Adrenal gland (tissue), 12 donors: ENCODE measurements around the gene MLST8. TPM values are rescaled to one million over a fixed set of nuclear protein-coding genes. Genes with fewer than 3 reads are reported as not detected.

Source experiments
- DNase-seq, 7 donors: peaks; one replicate each; pipeline ENCODE4 v3.0.0-alpha.2; 2019 to 2020
- H3K27ac ChIP-seq, 5 donors: fragments of 200-600 bp; sonication (generic) in 4 of 5; 1 replicate in 3 of 5; 2 replicates in 2 of 5; pipeline versions ENCODE4 v1.5.1 to v1.8.0; 2016 to 2020; ENCODE audit warnings: mild to moderate bottlenecking in 1 of 5
- H3K27me3 ChIP-seq: fragments of 200-600 bp; 2 replicates; pipeline ENCODE4 v1.8.0; 2021
- H3K36me3 ChIP-seq, 2 donors: fragments of 200-600 bp; replicated peaks in 1 of 2; 1 replicate in 1 of 2; 2 replicates in 1 of 2; pipeline versions ENCODE4 v1.5.1 to v1.8.0; 2018 to 2022
- H3K4me1 ChIP-seq, 2 donors: fragments of 200-600 bp; replicated peaks in 1 of 2; 1 replicate in 1 of 2; 2 replicates in 1 of 2; pipeline versions ENCODE4 v1.5.1 to v1.8.0; 2018 to 2021
- H3K4me3 ChIP-seq, 4 donors: fragments of 200-600 bp; sonication (generic) in 3 of 4; one replicate each; pipeline ENCODE4 v1.5.1; 2016 to 2018
- H3K9me3 ChIP-seq, 3 donors: fragments of 200-600 bp; sonication (generic) in 1 of 3; replicated peaks in 1 of 3; 1 replicate in 2 of 3; 2 replicates in 1 of 3; pipeline versions ENCODE4 v1.5.1 to v1.8.0; 2016 to 2021
- POLR2A ChIP-seq, 2 donors: fragments of 450-650 bp; IDR thresholded peaks; one replicate each; pipeline ENCODE4 v1.6.1; 2017; ENCODE audit warnings: antibody characterized with exemption in 2 of 2, mild to moderate bottlenecking in 2 of 2, moderate library complexity in 1 of 2
- WGBS, 4 donors: extraction: QIAGEN DNeasy Blood & Tissue Kit in 2 of 4; methylation state at CpG; one replicate each; pipeline versions ENCODE4 v1.1.5 to v1.1.7; 2013 to 2017; 5-methylcytosine and 5-hydroxymethylcytosine counted together
- intact Hi-C, 2 donors: fragments of 100-400 bp; cut with DNase I; formaldehyde crosslinking; loops; one replicate each; pipeline versions ENCODE4 v1.14.1 to v1.15.0; 2022 to 2023
- polyA plus RNA-seq, 3 donors: library from polyadenylated mRNA; stranded (reverse); fragments of 200-250 nt in 2 of 3; fragments of 350-450 nt in 1 of 3; fragmentation: Illumina TruSeq in 1 of 3; extraction: RNeasy Lipid Tissue Mini Kit (QIAGEN cat#74804) in 1 of 3; gene quantifications; one replicate each; pipeline ENCODE4 v1.2.3, GENCODE V29; 2013 to 2014
- total RNA-seq, 9 donors: library from RNA; depleted of rRNA in 4 of 9; stranded (reverse); fragments of >200 nt in 4 of 9; fragments of 120-200 nt in 1 of 9; fragmentation: NEBNext Ultra II Directional in 1 of 9; extraction: Animal tissue kit (Norgen Biotek cat#: 25700) in 1 of 9; gene quantifications; one replicate each; pipeline versions ENCODE4 v1.1.0 to v1.2.4, GENCODE V29; 2013 to 2023
- TF ChIP-seq, protein P1 (sequence below), 6 experiments: fragments of 450-650 bp in 4 of 6; fragments of 200-600 bp in 2 of 6; sonication (generic) in 1 of 6; IDR thresholded peaks; 1 replicate in 5 of 6; 2 replicates in 1 of 6; pipeline versions ENCODE4 v1.5.1 to v1.8.0; 2016 to 2021; ENCODE audit warnings: antibody characterized with exemption in 6 of 6, mild to moderate bottlenecking in 2 of 6, moderate library complexity in 1 of 6
- donor health status: healthy with polysubstance abuse.
- donor health status: Bipolar disorder and iron deficiency.
- donor health status: DM: yes; HTN: yes; CAD: no.
- donor health status: DM: no; HTN: no; CAD: no.
- donor health status: DM: no; HTN: no; CAD: no.
- donor health status: DM: yes; HTN: yes; CAD: no.

MLST8 gene
- total and polyA plus RNA-seq, 12 donors = 21.9 to 116 (median 57.2) TPM

- Histone ChIP-seq H3K4me1 (peaks cover 0 to 8% of the 10 kb centered on the region in 2 donors), H3K36me3 (no peaks in the 10 kb centered on the region), H3K4me3 (peak overlapping the region in 1 of 4 donors; percentile 48), H3K9me3 (no peaks in the 10 kb centered on the region), H3K27me3 (peaks cover 14% of the 10 kb centered on the region), H3K27ac (no peak overlapping the region)
- 4 to 21% (median 10%) methylated on average over 17 to 49 of the region's 49 CpGs; no CpG with 5 or more reads in 1 of the 4 donors for WGBS, 4 donors
- DNase-seq = no peak
- intact Hi-C loops = no loop called here
- TF ChIP-seq, protein P1, sequence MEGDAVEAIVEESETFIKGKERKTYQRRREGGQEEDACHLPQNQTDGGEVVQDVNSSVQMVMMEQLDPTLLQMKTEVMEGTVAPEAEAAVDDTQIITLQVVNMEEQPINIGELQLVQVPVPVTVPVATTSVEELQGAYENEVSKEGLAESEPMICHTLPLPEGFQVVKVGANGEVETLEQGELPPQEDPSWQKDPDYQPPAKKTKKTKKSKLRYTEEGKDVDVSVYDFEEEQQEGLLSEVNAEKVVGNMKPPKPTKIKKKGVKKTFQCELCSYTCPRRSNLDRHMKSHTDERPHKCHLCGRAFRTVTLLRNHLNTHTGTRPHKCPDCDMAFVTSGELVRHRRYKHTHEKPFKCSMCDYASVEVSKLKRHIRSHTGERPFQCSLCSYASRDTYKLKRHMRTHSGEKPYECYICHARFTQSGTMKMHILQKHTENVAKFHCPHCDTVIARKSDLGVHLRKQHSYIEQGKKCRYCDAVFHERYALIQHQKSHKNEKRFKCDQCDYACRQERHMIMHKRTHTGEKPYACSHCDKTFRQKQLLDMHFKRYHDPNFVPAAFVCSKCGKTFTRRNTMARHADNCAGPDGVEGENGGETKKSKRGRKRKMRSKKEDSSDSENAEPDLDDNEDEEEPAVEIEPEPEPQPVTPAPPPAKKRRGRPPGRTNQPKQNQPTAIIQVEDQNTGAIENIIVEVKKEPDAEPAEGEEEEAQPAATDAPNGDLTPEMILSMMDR (IDR thresholded peaks at IDR 0.05) = no peak
- no peak for TF ChIP-seq POLR2A (IDR thresholded peaks at IDR 0.05)
Measured at GRCh38 chr16:2195322-2196161, 9.7 kb upstream of the MLST8 start.

DNA sequence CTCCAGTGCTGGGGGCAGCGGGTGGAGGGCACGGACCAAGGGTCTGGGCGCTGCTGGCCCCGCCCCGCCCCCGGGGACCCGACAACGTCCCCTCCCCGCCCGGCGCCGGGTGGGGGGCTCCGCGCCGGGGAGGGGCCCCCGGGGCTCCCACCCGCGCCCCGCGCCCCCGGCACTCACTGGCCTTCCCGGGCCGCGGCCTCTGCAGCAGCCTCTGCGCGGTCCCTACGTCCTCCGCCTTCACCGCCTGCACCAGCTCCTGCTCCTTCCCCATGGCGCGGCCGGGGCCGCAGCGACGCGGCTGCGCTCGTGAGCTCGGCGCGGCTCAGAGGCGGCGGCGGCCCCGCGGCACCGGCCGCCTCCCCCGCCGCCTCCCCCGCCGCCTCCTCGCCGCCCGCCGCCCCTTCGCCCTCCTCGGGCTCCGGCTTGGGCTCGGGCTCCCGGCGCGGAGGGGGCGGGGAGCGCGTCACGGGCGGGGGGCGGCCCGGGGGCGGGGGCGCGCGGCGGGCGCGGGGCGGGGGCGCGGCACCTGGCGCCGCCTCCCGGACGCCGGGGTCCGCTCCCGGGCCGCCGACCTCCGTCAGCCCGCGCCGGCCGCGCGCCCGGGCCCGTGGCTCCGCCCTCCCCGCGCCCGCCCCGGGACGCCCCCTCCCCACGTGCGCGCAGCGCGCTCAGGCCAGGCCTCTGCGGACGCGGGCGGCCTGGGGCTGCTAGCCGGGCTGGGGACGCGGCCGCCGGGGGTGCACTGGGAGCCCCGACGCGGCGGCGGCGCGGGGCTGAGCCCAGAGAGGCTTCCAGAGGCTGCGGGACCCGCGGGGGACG is 8.9 kb upstream of the MLST8 start, which contains the start of gene CASKIN1:
Gene CASKIN1 (minus strand): TSS at position 444 of the 819 bp plus-strand sequence. CDS start 173 bp downstream, at position 271.
- H3K27ac ChIP-seq = no peak within 1 kb of the TSS
- peaks cover 14% of the 10 kb centered on the region for H3K27me3 ChIP-seq
- 1 to 10% (median 1%) methylated on average over 2 to 100 of the region's 129 CpGs; no CpG with 5 or more reads in 1 of the 4 donors for WGBS, 4 donors
- H3K9me3 ChIP-seq = no peaks in the 10 kb centered on the region
- intact Hi-C loops = no loop called here
- no peak for TF ChIP-seq POLR2A (IDR thresholded peaks at IDR 0.05)
- TF ChIP-seq, protein P1 (IDR thresholded peaks at IDR 0.05) = no peak
- no peak for DNase-seq
- H3K36me3 ChIP-seq = no peaks in the 10 kb centered on the region
- H3K4me3 ChIP-seq = peak within 1 kb of the TSS in 1 of 4 donors; percentile 48
- H3K4me1 ChIP-seq = peaks cover 0 to 8% of the 10 kb centered on the region in 2 donors

DNA sequence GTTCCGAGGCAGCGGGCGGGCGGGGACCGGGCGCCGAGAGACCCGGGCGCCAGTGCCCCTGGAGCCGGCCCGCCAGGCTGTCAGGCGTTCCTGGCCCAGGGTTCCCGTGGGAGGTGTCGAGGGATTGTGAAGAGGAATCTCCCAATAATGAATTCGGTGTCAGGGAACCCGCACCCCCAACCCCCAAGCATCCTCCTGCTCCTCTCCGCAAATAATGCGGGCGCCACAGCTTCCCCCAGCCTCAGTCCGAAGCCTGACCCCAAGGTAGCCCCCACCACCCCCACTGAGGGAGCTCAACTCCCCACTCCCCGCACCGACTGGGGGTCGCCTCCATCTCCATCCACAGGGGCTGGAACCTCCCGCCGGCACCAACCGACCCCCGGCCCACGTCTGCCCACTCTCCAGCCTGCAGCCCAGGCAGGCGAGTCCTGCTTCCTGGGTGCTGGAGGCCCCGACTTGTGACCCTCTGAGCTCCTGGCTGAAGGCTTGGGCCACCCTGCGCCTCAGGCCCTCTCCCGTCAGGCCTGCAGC is 8.2 kb upstream of the MLST8 start:
- 35 to 61% (median 39%) methylated on average over 18 to 32 of the region's 32 CpGs; no CpG with 5 or more reads in 1 of the 4 donors for WGBS, 4 donors
- Histone ChIP-seq H3K4me1 (peaks cover 0 to 8% of the 10 kb centered on the region in 2 donors), H3K27me3 (peaks cover 14% of the 10 kb centered on the region), H3K9me3 (no peaks in the 10 kb centered on the region), H3K27ac (no peak overlapping the region), H3K36me3 (no peaks in the 10 kb centered on the region), H3K4me3 (no peak overlapping the region)
- no peak for DNase-seq
- intact Hi-C loops = no loop called here
- no peak for TF ChIP-seq POLR2A (IDR thresholded peaks at IDR 0.05)
- TF ChIP-seq, protein P1 (IDR thresholded peaks at IDR 0.05) = no peak

DNA sequence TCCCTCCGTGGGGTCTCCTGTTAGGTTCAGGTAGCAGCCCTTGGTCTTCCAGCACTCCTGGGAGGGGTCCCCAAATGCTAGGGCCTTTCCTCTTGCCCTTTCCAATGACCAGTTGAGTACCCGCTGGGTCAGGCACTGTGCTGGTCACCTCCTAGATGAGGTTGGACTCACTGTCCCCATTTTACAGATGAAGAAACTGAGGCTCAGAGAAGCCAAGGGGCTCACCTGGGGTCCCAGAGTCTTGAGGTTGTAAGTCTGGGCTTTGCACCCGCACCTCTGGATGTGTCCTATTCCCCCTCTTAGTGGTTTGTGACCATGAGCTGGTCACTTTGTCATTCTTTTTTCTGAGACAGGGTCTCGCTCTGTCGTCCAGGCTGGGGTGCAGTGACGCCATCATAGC is 7.5 kb upstream of the MLST8 start:
- Histone ChIP-seq H3K4me1 (peaks cover 0 to 8% of the 10 kb centered on the region in 2 donors), H3K9me3 (no peaks in the 10 kb centered on the region), H3K27ac (no peak overlapping the region), H3K27me3 (peaks cover 14% of the 10 kb centered on the region), H3K4me3 (no peak overlapping the region), H3K36me3 (no peaks in the 10 kb centered on the region)
- DNase-seq = no peak
- TF ChIP-seq, protein P1 (IDR thresholded peaks at IDR 0.05) = no peak
- TF ChIP-seq POLR2A (IDR thresholded peaks at IDR 0.05) = no peak
- 74 to 87% (median 82%) methylated on average over 6 of the region's 6 CpGs for WGBS, 4 donors
- intact Hi-C loops = no loop called here
